Peyer's patch (tissue), 4 donors: Measurements from ENCODE around the gene ZNF483.

Experiments used
- CTCF ChIP-seq, 6 experiments: fragments of 450-650 bp in 4 of 6; fragments of 200-600 bp in 2 of 6; sonication (generic) in 1 of 6; IDR thresholded peaks; one replicate each; pipeline ENCODE4 v1.5.1; 2017 to 2019; ENCODE audit warnings: antibody characterized with exemption in 6 of 6, mild to moderate bottlenecking in 3 of 6, moderate library complexity in 1 of 6
- POLR2A ChIP-seq, 2 donors: fragments of 450-650 bp; IDR thresholded peaks; one replicate each; pipeline ENCODE4 v1.5.1; 2017; ENCODE audit warnings: antibody characterized with exemption in 2 of 2, mild to moderate bottlenecking in 2 of 2, moderate library complexity in 2 of 2

GRCh38 chr9:111621895-111622480, 97.0 kb downstream of the ZNF483 start:
- TF ChIP-seq CTCF (IDR thresholded peaks at IDR 0.05): peak; percentile 46 to 78 (median 71)
- no peak for TF ChIP-seq POLR2A (IDR thresholded peaks at IDR 0.05)
